Lung microvascular endothelial cell (primary cell): ENCODE results near the gene PPP5C. TPM values are rescaled to one million over a fixed set of nuclear protein-coding genes. Genes with fewer than 3 reads are reported as not detected.
"Not testable (repeated sequence)": the region's sequence is repeated elsewhere in the genome, so short reads cannot be mapped to it uniquely, and the experiment has no call there.

ENCODE experiments used
- DNase-seq, 2 donors: peaks; one replicate each; pipeline versions ENCODE4 v3.0.0 to v3.0.0-alpha.2; 2010; ENCODE audit warnings: low read depth in 2 of 2
- total RNA-seq: library from RNA; depleted of rRNA; stranded (reverse); fragments of >200 nt; gene quantifications from 2 replicates; pipeline ENCODE4 v1.2.1, GENCODE V29; 2014

Gene PPP5C
- total RNA-seq, 1 donor from 2014 or later = 61.3 TPM

DNA sequence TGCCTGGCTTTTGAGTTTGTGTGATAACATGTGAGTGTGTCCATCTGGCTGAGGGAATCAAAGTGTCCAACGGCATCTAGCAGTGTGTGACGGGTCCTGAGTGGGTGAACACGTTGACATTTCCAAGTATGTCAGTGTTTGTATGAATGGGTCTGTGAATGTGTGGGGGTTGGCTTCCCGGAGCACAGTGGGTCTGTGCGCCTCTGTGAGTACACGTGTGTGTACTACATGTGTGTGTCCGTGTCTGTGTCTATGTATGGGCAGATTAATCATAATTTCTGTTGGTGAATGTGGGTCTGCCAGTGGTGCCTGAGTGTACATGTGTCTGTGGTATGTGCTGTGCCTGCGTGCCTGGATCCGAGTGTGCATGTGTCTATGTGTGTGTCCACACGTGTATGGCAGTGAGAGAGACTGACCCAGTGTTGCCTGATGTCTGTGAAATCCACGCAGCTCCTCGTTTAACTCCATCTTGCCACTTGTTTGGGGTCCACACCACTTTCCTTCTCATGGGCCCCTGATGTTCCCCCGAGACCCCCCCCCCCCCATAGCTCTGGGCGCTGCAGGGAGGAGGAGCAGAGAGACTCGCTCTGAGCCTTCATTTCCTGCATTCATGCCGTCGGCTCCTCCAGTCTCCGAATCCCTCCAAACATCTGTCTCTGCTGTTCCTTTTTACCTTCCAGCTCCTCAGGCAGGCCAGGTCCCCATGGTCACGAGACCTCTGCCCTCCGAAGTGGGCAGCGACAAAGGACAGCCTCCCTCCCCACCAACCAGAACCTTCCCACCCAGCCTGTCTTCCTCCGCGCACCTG lies 61.2 kb downstream of the PPP5C start:
- no peak for DNase-seq

- no peak for DNase-seq
These were observed 61.8 kb downstream of the PPP5C start for GRCh38 chr19:46408664-46409039.

DNA sequence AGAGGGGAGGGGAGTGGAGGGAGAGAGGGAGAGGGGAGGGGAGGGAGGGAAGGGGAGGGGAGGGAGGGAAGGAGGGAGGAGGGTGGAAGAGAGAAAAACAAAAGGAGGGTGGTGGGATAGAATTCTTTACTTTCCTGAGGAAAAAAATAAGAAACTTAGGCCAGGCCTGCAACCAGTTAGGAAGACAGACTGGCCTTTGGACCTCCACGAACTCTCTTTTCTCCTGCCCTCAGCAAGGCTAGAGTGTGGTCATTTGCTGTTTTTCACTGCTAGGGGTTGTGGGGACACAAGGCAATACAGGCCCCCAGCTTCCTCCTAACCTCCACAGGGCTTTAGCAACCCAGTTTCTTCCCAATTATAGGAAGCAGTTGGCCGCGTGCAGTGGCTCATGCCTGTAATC lies 62.3 kb downstream of the PPP5C start:
- DNase-seq = no peak

GRCh38 chr19:46410205-46411087 lies 63.6 kb downstream of the PPP5C start:
- no peak for DNase-seq

- DNase-seq = no peak
These were observed 64.4 kb downstream of the PPP5C start for GRCh38 chr19:46411088-46411924.

DNA sequence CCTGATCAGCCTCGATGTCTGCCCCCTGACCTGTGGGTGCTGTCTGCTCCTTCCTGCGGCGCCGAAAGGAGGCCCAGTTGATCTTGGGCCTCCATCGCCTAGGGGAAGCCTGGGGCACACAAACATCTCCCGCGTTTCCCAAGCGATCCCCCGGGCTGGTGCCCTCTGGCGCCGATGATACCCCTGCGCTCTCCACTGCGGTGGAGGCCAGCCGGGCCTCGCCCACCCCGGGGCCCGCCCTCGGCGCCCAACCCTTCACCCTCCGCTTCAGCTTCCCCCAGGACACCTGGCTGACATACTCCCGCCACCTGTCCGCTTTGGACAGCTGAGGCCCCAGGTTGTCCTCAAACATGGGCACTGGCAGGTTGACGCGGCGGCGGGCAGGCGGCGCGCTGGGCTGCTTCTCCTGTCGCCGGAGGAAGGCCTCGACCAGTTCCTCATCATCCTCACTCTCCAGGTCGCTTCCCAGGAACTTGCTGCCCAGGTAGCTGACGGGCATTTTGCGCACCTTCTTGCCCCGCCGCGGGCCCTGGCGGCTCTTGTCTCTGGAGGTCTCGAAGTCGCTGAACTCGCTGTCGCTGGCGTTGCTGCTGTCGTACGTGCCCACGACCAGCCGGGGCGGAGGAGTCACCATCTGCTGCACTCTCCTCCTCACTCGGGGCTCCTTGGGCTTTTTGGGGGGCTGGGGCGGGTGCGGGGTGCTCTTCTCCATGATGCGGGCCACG lies 65.2 kb downstream of the PPP5C start:
- DNase-seq = no peak

- no peak for DNase-seq
These were observed 65.9 kb downstream of the PPP5C start for GRCh38 chr19:46412650-46413261.

DNA sequence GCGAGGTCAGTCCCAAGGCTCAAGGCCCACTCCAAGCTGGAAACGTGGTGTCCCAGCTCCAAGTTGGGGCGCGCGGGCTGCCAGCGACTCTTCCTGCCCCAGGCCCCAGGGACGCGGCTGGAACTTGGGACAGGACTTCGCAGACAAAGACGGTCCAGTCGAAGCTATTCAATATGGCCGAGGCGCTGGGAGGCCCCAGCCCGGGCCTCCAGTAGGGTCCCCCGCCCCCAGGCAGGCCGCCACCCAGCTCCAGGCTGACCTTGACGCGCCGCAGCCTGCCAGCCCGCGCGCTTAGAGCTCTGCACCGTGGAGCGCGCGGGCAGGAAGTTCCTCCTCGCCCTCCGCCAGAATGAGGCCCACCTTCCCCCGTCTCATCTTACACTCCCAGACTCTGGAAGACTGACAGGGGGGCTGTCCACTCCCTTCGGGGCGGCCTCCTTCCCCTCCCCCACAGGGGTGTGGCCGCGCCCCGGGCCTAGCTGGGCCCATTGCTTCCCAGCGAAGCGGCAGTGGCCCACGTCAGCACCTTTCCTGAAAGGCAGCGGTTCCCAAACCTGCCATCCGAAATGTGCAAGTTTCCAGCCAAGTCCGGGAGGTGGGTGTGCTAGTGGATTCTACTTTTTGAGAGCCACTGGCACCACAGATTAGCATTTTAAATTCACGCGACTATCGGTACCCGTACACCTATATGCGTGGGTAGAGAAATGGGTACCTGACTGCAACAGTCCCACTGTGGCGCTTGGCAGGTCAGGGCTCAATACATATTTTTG lies 66.6 kb downstream of the PPP5C start, which contains the start of gene CCDC8:
TSS of gene CCDC8 (minus strand) at position 303 of the 770 bp plus-strand sequence. CDS start 754 bp downstream, outside the sequence.
- no peak for DNase-seq

GRCh38 chr19:46414899-46415298 lies 68.0 kb downstream of the PPP5C start:
- not testable (repeated sequence) for DNase-seq

DNA sequence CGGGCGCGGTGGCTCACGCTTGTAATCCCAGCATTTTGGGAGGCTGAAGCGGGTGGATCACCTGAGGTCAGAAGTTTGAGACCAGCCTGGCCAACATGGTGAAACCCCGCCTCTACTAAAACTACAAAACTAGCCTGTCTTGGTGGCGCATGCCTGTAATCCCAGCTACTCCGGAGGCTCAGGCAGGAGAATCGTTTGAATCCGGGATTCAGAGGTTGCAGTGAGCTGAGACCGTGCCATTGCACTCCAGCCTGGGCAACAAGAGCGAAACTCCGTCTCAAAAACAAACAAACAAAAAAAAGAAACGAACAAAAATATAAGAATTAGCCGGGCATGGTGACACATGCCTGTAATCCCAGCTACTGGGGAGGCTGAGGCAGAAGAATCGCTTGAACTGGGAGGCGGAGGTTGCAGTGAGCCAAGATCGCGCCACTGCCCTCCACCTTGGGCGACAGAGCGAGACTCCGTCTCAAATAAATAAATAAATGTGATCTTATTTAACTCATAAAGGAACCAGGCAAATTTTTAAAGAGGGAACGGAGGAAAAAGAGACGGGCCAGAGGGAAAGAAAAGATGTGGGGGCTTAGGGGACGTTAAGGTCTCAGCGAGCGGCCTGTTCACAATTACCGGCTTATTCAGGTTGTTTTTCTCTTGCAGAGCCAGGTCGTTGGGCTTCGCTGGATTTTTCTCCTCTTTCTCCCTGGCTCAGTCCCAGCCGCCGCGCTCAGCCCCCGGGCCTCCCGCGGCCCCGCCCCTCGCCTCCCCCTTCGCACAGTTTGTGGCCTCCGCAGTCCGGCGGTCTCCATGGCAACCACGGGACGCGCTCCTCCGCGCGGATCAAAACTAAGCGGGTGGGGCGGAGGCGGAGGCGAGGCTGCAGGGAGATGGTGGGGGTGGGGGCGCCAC lies 69.2 kb downstream of the PPP5C start:
- peak; percentile 29 to 72 for DNase-seq

- DNase-seq = no peak
These were observed 73.2 kb downstream of the PPP5C start for GRCh38 chr19:46420056-46420455.

GRCh38 chr19:46422344-46422743 lies 75.5 kb downstream of the PPP5C start:
- DNase-seq = no peak

DNA sequence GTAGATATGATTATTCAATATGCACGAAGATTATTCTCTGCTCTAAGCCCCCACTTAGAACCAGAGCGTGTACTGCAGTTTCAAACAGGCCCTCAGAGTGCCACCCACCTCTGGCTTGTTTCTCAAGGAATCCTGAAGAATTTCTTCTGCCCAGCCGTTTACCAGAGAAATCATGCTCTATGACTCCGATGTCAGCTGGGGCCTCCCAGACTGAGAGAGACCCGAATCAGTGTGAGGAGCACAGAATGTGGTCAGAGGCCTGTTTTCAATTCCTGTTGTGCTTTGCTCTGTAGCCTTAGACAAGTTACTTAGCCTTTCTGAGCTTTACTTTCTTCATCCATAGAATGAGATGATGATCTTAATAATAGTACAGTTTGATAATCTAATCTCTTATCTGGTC lies 76.3 kb downstream of the PPP5C start:
- DNase-seq = no peak

- DNase-seq = no peak
These were observed 79.2 kb downstream of the PPP5C start for GRCh38 chr19:46426035-46426505.

GRCh38 chr19:46426506-46427162 lies 79.7 kb downstream of the PPP5C start:
- DNase-seq = peak in 1 of 2 donors; percentile 64

GRCh38 chr19:46427518-46428045 lies 80.7 kb downstream of the PPP5C start:
- no peak for DNase-seq

DNA sequence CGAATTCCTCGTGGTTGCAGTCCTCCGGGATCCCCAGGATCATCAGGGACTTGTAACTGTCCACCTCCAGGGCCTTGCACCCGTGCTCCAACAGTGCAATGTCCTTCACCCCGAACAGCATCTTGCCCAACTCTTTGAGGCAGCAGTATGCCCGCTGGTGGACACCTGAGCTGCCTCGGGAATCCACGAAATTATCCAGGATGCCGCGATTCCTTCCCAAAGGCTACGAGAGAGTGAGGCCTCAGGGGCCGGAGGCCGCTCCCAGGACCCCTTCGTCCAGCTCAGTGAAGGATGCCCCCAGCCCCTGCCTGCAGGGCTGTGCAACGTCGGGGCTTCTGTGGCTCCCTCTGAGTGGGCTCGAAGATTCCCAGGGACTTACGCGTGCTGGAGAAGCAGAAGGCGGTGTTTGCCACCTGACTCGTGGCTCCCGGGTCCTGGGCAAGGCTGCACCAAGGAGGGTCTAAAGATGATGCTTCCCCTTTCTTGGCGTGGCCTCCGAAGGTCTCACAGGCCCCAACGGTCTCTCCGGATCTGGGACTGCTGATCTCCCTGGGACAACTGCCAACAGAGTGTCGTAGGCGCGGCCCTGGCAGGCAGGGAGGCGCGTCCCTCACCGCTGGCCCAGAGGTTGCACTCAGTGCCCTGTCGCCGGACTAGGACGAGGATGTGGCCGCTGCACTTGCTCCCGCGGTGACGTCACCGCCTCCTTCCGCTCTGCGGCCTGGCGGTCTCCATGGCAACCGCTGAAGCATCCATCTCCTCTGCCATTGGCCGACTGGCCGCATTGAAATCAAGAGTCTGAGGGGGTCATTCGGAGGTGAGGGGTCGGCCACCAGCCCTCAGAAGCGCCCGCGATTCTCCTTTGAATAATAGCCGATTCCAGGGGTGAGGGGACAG lies 81.6 kb downstream of the PPP5C start, which contains the start of gene PNMA8C:
TSS of gene PNMA8C (minus strand) at position 698 of the 897 bp plus-strand sequence. CDS start at position 121, 577 bp downstream.
- peak; percentile 57 to 58 for DNase-seq
